Posterior vena cava (tissue), 2 donors: ENCODE data around the gene PUSL1. TPM values are rescaled to one million over a fixed set of nuclear protein-coding genes. Genes with fewer than 3 reads are reported as not detected.

Experiments
- DNase-seq: peaks from one replicate; pipeline ENCODE4 v3.0.0-alpha.2; 2020; ENCODE audit warnings: low spot score
- intact Hi-C, 2 donors: fragments of 100-400 bp; cut with DNase I; formaldehyde crosslinking; loops; one replicate each; pipeline versions ENCODE4 v1.14.1 to v1.14.2; 2022 to 2023
- total RNA-seq, 2 donors: library from RNA; stranded (reverse); fragmentation: NEBNext Ultra II Directional; extraction: Animal tissue kit (Norgen Biotek cat#: 25700); gene quantifications; one replicate each; pipeline ENCODE4 v1.2.1, GENCODE V29; 2021
- donor health status: DM: yes; HTN: yes; CAD: no.
- donor health status: DM: yes; HTN: yes; CAD: no.

PUSL1 gene
- total RNA-seq, 2 donors from 2014 or later = 8.3 to 10.5 TPM

GRCh38 chr1:1291548-1292441, 16.6 kb upstream of the PUSL1 start:
- intact Hi-C loops = loop anchor here in 1 of 2 donors (5.0 kb wide), 1 partner anchor 169 kb away; no protein-coding TSS in a partner anchor
- no peak for DNase-seq

- no peak for DNase-seq
- intact Hi-C loops = loop anchor here in 1 of 2 donors (5.0 kb wide), 1 partner anchor 170 kb away; no protein-coding TSS in a partner anchor
Observed at GRCh38 chr1:1292442-1292779, 16.0 kb upstream of the PUSL1 start.

GRCh38 chr1:1292851-1293250, 15.5 kb upstream of the PUSL1 start:
- intact Hi-C loops = loop anchor here in 1 of 2 donors (5.0 kb wide), 1 partner anchor 171 kb away; no protein-coding TSS in a partner anchor

GRCh38 chr1:1293263-1294249, 14.8 kb upstream of the PUSL1 start:
- DNase-seq = no peak
- intact Hi-C loops = loop anchor here in 1 of 2 donors (5.0 kb wide), 1 partner anchor 171 kb away; no protein-coding TSS in a partner anchor

More at GRCh38 chr1:1292851-1293250, 15.5 kb upstream of the PUSL1 start:
- no peak for DNase-seq

GRCh38 chr1:1294250-1294890, 14.0 kb upstream of the PUSL1 start:
- intact Hi-C loops = loop anchor here in 1 of 2 donors (5.0 kb wide), 1 partner anchor 172 kb away; no protein-coding TSS in a partner anchor
- DNase-seq = no peak

- intact Hi-C loops = no loop called here
- DNase-seq = no peak
Observed at GRCh38 chr1:1295154-1295923, 13.1 kb upstream of the PUSL1 start.

GRCh38 chr1:1296070-1297061, 12.0 kb upstream of the PUSL1 start:
- intact Hi-C loops = no loop called here

GRCh38 chr1:1297802-1298424, 10.5 kb upstream of the PUSL1 start:
- no peak for DNase-seq
- intact Hi-C loops = no loop called here

More at GRCh38 chr1:1296070-1297061, 12.0 kb upstream of the PUSL1 start:
- DNase-seq = no peak

GRCh38 chr1:1298861-1299685, 9.3 kb upstream of the PUSL1 start:
- intact Hi-C loops = no loop called here

GRCh38 chr1:1299686-1300351, 8.6 kb upstream of the PUSL1 start:
- intact Hi-C loops = no loop called here

More at GRCh38 chr1:1298861-1299685, 9.3 kb upstream of the PUSL1 start:
- DNase-seq = no peak

GRCh38 chr1:1300352-1300739, 8.1 kb upstream of the PUSL1 start:
- intact Hi-C loops = no loop called here
- no peak for DNase-seq

More at GRCh38 chr1:1299686-1300351, 8.6 kb upstream of the PUSL1 start:
- no peak for DNase-seq

- no peak for DNase-seq
- intact Hi-C loops = no loop called here
Observed at GRCh38 chr1:1302006-1302430, 6.4 kb upstream of the PUSL1 start.

- intact Hi-C loops = no loop called here
- DNase-seq = no peak
Observed at GRCh38 chr1:1302951-1303509, 5.4 kb upstream of the PUSL1 start.

GRCh38 chr1:1303736-1304135, 4.7 kb upstream of the PUSL1 start:
- no peak for DNase-seq
- intact Hi-C loops = no loop called here
